HCT116 (cell line): ENCODE data around the gene ITGAL. TPM values are rescaled to one million over a fixed set of nuclear protein-coding genes. Genes with fewer than 3 reads are reported as not detected.

Source experiments
- ATAC-seq: fragments of 200-7000 bp; cut with Tn5 transposase; 2 replicates; pipeline ENCODE4 v1.9.1; 2020; ENCODE audit warnings: mild to moderate bottlenecking, moderate library complexity
- BruUV-seq: library from RNA; stranded (reverse); fragments of 400-500 nt; replicated peaks from 2 replicates; lab custom pipeline; 2021; lab: Mats Ljungman, UMichigan
- CTCF ChIA-PET: fragments of 300-600 bp; sonication (Branson Sonifier 250); formaldehyde crosslinking; loops from one replicate; lab custom pipeline; 2021; ENCODE audit warnings: antibody characterized with exemption; lab: Charles Lee
- POLR2A ChIA-PET: fragments of 300-600, 350-600 bp; sonication (Branson Sonifier 250); formaldehyde crosslinking; loops from one replicate; lab custom pipeline; 2021; ENCODE audit warnings: antibody characterized with exemption; lab: Charles Lee
- RAD21 ChIA-PET, 2 experiments: fragments of 300-600 bp; sonication (Branson Sonifier 250); formaldehyde crosslinking; loops; one replicate each; lab custom pipeline; 2023; ENCODE audit warnings: low total read pairs in 2 of 2; ENCODE audit not compliant: uncharacterized antibody in 2 of 2, unreplicated experiment in 2 of 2, low non-redundant PET in 1 of 2; lab: Charles Lee
- DNase-seq: peaks from one replicate; pipeline ENCODE4 v3.0.0-alpha.2; 2010; ENCODE audit warnings: low read depth, low spot score
- H2AFZ ChIP-seq: fragments of 200-600 bp; shearing (Covaris generic), sonication (generic); 2 replicates; pipeline ENCODE4 v1.6.1; 2017; ENCODE audit warnings: low read depth, mixed run types, mixed read lengths, antibody characterized with exemption, low read length; ENCODE audit not compliant: poor library complexity, severe bottlenecking
- H3K27ac ChIP-seq: 2 replicates; pipeline ENCODE4 v1.5.1; 2012; ENCODE audit warnings: low read depth, low read length
- H3K27me3 ChIP-seq: fragments of 200-600 bp; sonication (generic); 2 replicates; pipeline ENCODE4 v1.6.1; 2016; ENCODE audit warnings: mixed run types, low read length, mixed read lengths; ENCODE audit not compliant: insufficient read depth
- H3K36me3 ChIP-seq, 2 experiments: fragments of 200-500 bp in 1 of 2; fragments of 200-600 bp in 1 of 2; sonication (Bioruptor generic) in 1 of 2; sonication (generic) in 1 of 2; 2 replicates each; pipeline versions ENCODE4 v1.5.1 to v1.6.1; 2014 to 2016; ENCODE audit warnings: low read length in 2 of 2, inconsistent platforms in 1 of 2, mixed read lengths in 1 of 2, mixed run types in 1 of 2; ENCODE audit not compliant: insufficient read depth in 2 of 2, control insufficient read depth in 1 of 2
- H3K4me1 ChIP-seq, 2 experiments: fragments of 200-600 bp in 1 of 2; sonication (generic) in 1 of 2; 2 replicates each; pipeline versions ENCODE4 v1.5.1 to v1.6.1; 2012 to 2017; ENCODE audit warnings: low read length in 2 of 2, inconsistent platforms in 1 of 2, mild to moderate bottlenecking in 1 of 2, mixed read lengths in 1 of 2, mixed run types in 1 of 2, moderate library complexity in 1 of 2; ENCODE audit not compliant: insufficient read depth in 2 of 2, control insufficient read depth in 1 of 2
- H3K4me2 ChIP-seq: fragments of 200-600 bp; sonication (generic); 2 replicates; pipeline ENCODE4 v1.6.1; 2017; ENCODE audit warnings: mixed run types, low read length, mixed read lengths
- H3K4me3 ChIP-seq, 2 experiments: fragments of 200-600 bp in 1 of 2; sonication (generic) in 1 of 2; replicated peaks in 1 of 2; 2 replicates each; pipeline ENCODE4 v1.5.1; 2011 to 2016; ENCODE audit warnings: low read length in 2 of 2, control low read depth in 1 of 2, low read depth in 1 of 2, mild to moderate bottlenecking in 1 of 2, mixed read lengths in 1 of 2, mixed run types in 1 of 2
- H3K79me2 ChIP-seq: fragments of 200-600 bp; sonication (generic); 2 replicates; pipeline ENCODE4 v1.6.1; 2017; ENCODE audit warnings: mild to moderate bottlenecking, mixed run types, low read length, moderate library complexity, mixed read lengths; ENCODE audit not compliant: insufficient read depth
- H3K9ac ChIP-seq: fragments of 200-600 bp; sonication (generic); 2 replicates; pipeline ENCODE4 v1.6.1; 2016; ENCODE audit warnings: low read length, mixed read lengths
- H3K9me2 ChIP-seq: fragments of 200-600 bp; sonication (generic), shearing (Covaris generic); 2 replicates; pipeline ENCODE4 v1.6.1; 2017; ENCODE audit warnings: mixed run types, mild to moderate bottlenecking, moderate library complexity; ENCODE audit not compliant: insufficient read depth
- H3K9me3 ChIP-seq, 2 experiments: fragments of 200-500 bp in 1 of 2; fragments of 200-600 bp in 1 of 2; sonication (Bioruptor generic) in 1 of 2; sonication (generic) in 1 of 2; 2 replicates each; pipeline ENCODE4 v1.6.1; 2014 to 2017; ENCODE audit warnings: low read length in 2 of 2, mixed read lengths in 2 of 2, inconsistent platforms in 1 of 2, low read depth in 1 of 2, mild to moderate bottlenecking in 1 of 2, mixed run types in 1 of 2, moderate library complexity in 1 of 2; ENCODE audit not compliant: control insufficient read depth in 1 of 2, insufficient read depth in 1 of 2
- H4K20me1 ChIP-seq: fragments of 200-600 bp; sonication (generic), shearing (Covaris generic); 2 replicates; pipeline ENCODE4 v1.6.1; 2017; ENCODE audit warnings: mixed run types, mild to moderate bottlenecking, moderate library complexity; ENCODE audit not compliant: insufficient read depth
- ATF3 ChIP-seq: IDR thresholded peaks from 2 replicates; pipeline ENCODE4 v1.6.1; 2012
- CEBPB ChIP-seq: IDR thresholded peaks from 2 replicates; pipeline ENCODE4 v1.6.1; 2012; ENCODE audit warnings: low read depth
- ELF1 ChIP-seq: IDR thresholded peaks from 2 replicates; pipeline ENCODE4 v1.6.1; 2012; ENCODE audit warnings: low read depth, borderline replicate concordance
- EZH2 ChIP-seq: fragments of 200-600 bp; sonication (generic); IDR thresholded peaks from 2 replicates; pipeline ENCODE4 v1.6.1; 2017; ENCODE audit warnings: antibody characterized with exemption, mixed run types
- EZH2phosphoT487 ChIP-seq: fragments of 200-600 bp; IDR thresholded peaks from 2 replicates; pipeline ENCODE4 v1.6.1; 2018; ENCODE audit warnings: antibody characterized with exemption, borderline replicate concordance
- JUND ChIP-seq: IDR thresholded peaks from 2 replicates; pipeline ENCODE4 v1.6.1; 2012
- REST ChIP-seq: IDR thresholded peaks from 2 replicates; pipeline ENCODE4 v1.6.1; 2012; ENCODE audit warnings: low read depth
- SIN3A ChIP-seq: IDR thresholded peaks from 2 replicates; pipeline ENCODE4 v1.6.1; 2012; ENCODE audit warnings: low read depth
- TCF7L2 ChIP-seq: IDR thresholded peaks from 2 replicates; pipeline ENCODE4 v1.7.0; 2011; ENCODE audit warnings: borderline replicate concordance, inconsistent platforms; ENCODE audit not compliant: insufficient read depth, insufficient read length; ENCODE audit errors: extremely low read depth
- ZNF274 ChIP-seq: fragments of 200-500 bp; sonication (Bioruptor generic); IDR thresholded peaks from 2 replicates; pipeline ENCODE4 v1.6.1; 2014; ENCODE audit warnings: mild to moderate bottlenecking, low read depth, low read length, inconsistent platforms
- intact Hi-C: fragments of 100-400 bp; cut with micrococcal nuclease; formaldehyde crosslinking; loops from 2 replicates; pipeline ENCODE4 v1.10.0; 2022
- total RNA-seq: library from RNA; stranded (reverse); gene quantifications from one replicate; pipeline ENCODE4 v1.2.1, GENCODE V29; 2021; ENCODE audit not compliant: unreplicated experiment

ITGAL gene
- total RNA-seq, 1 experiment from 2014 or later, result 1.4 TPM

GRCh38 chr16:30567991-30568638 is 95.6 kb downstream of the ITGAL start:
- H3K4me1 ChIP-seq, result peaks cover 7 to 24% of the 10 kb centered on the region in 2 experiments; a peak in 3 of 4 replicates
- no peak overlapping the region for H3K9ac ChIP-seq
- no peak for TF ChIP-seq ATF3
- TF ChIP-seq JUND, result no peak
- no peak for TF ChIP-seq REST
- TF ChIP-seq SIN3A, result no peak
- TF ChIP-seq CEBPB, result no peak
- TF ChIP-seq TCF7L2, result no peak
- TF ChIP-seq EZH2phosphoT487, result no peak
- TF ChIP-seq ZNF274, result no peak
- no peak for TF ChIP-seq EZH2
- no peak for TF ChIP-seq ELF1

More at GRCh38 chr16:30567991-30568638, 95.6 kb downstream of the ITGAL start:
- DNase-seq (no peak), ATAC-seq (no peak)
- Histone ChIP-seq H3K79me2 (no peaks in the 10 kb centered on the region), H3K4me2 (no peak overlapping the region), H3K36me3 (no peaks in the 10 kb centered on the region), H2AFZ (no peak overlapping the region), H3K4me3 (no peak overlapping the region), H3K27ac (no peak overlapping the region), H4K20me1 (no peaks in the 10 kb centered on the region), H3K9me3 (no peaks in the 10 kb centered on the region), H3K9me2 (no peaks in the 10 kb centered on the region), H3K27me3 (no peaks in the 10 kb centered on the region)
- ChIA-PET POLR2A (no interaction called here), RAD21 (interaction anchor here in 1 of 2 experiments (0.7 kb wide), 1 partner anchor 41 kb away, joined by 6 read pairs; no protein-coding TSS in a partner anchor), CTCF (no interaction called here)
- BruUV-seq, result no TSS peak
- intact Hi-C loops, result no loop called here
